DOHH2 (cell line): Measurements from ENCODE around the gene ACP6.

ENCODE experiments used
- CTCF ChIP-seq: fragments of 200-600 bp; sonication (generic); IDR thresholded peaks from one replicate; pipeline ENCODE4 v1.5.1; 2014; ENCODE audit warnings: antibody characterized with exemption, mild to moderate bottlenecking, low read depth, low read length; ENCODE audit not compliant: poor library complexity, severe bottlenecking
- EZH2phosphoT487 ChIP-seq: fragments of 200-600 bp; sonication (generic); IDR thresholded peaks from 2 replicates; pipeline ENCODE4 v1.6.1; 2017; ENCODE audit warnings: borderline replicate concordance, mild to moderate bottlenecking, antibody characterized with exemption, low read length, moderate library complexity, mixed read lengths

GRCh38 chr1:147631839-147632238, 38.5 kb downstream of the ACP6 start:
- TF ChIP-seq CTCF (no peak), EZH2phosphoT487 (no peak)
